Smooth muscle cell (in vitro differentiated cells): Measurements from ENCODE around the gene ZNF226. TPM values are rescaled to one million over a fixed set of nuclear protein-coding genes. Genes with fewer than 3 reads are reported as not detected.

Experiments used
- DNase-seq: peaks from one replicate; lab custom pipeline; 2025; ENCODE audit not compliant: unreplicated experiment; lab: John Stamatoyannopoulos, UW
- H2AFZ ChIP-seq: fragments of 200-600 bp; sonication (generic); 2 replicates; pipeline ENCODE4 v1.6.0; 2016; ENCODE audit warnings: antibody characterized with exemption, low read depth, mild to moderate bottlenecking
- H3F3A ChIP-seq: fragments of 200-600 bp; sonication (generic); 2 replicates; pipeline ENCODE4 v1.6.0; 2017; ENCODE audit warnings: antibody characterized with exemption, low read depth
- H3K27ac ChIP-seq: fragments of 200-600 bp; sonication (generic); 2 replicates; pipeline ENCODE4 v1.5.1; 2016; ENCODE audit warnings: low read depth, mild to moderate bottlenecking
- H3K27me3 ChIP-seq: fragments of 200-600 bp; sonication (generic); 2 replicates; pipeline ENCODE4 v1.6.1; 2016; ENCODE audit warnings: low read depth, mild to moderate bottlenecking
- H3K36me3 ChIP-seq: fragments of 200-600 bp; sonication (generic); 2 replicates; pipeline ENCODE4 v1.5.1; 2016; ENCODE audit warnings: low read depth
- H3K4me1 ChIP-seq: fragments of 200-600 bp; sonication (generic); 2 replicates; pipeline ENCODE4 v1.5.1; 2016; ENCODE audit warnings: low read depth
- H3K4me2 ChIP-seq: fragments of 200-600 bp; sonication (generic); 2 replicates; pipeline ENCODE4 v1.6.0; 2016; ENCODE audit warnings: mild to moderate bottlenecking
- H3K4me3 ChIP-seq: fragments of 200-600 bp; sonication (generic); 2 replicates; pipeline ENCODE4 v1.5.1; 2016; ENCODE audit warnings: mild to moderate bottlenecking
- H3K79me2 ChIP-seq: fragments of 200-600 bp; sonication (generic); 2 replicates; pipeline ENCODE4 v1.6.0; 2016; ENCODE audit warnings: low read depth, mild to moderate bottlenecking
- H3K9ac ChIP-seq: fragments of 200-600 bp; sonication (generic); 2 replicates; pipeline ENCODE4 v1.6.0; 2016; ENCODE audit warnings: low read depth
- H3K9me3 ChIP-seq: fragments of 200-600 bp; sonication (generic); replicated peaks from 2 replicates; pipeline ENCODE4 v1.5.1; 2016; ENCODE audit warnings: low read depth
- H4K20me1 ChIP-seq: fragments of 200-600 bp; sonication (generic); 2 replicates; pipeline ENCODE4 v1.6.0; 2016; ENCODE audit warnings: low read depth
- WGBS: methylation state at CpG from one replicate; pipeline ENCODE4 v1.1.7; 2016; ENCODE audit warnings: low lambda C conversion rate; 5-methylcytosine and 5-hydroxymethylcytosine counted together
- polyA plus RNA-seq: library from polyadenylated mRNA; unstranded; fragments of >200 nt; fragmentation: Nextera tagmentation; extraction: Ambion mirVana; gene quantifications from 2 replicates; pipeline ENCODE4 v1.2.1, GENCODE V29; 2016
- total RNA-seq: library from RNA; depleted of rRNA; stranded (reverse); fragments of >200 nt; gene quantifications from 2 replicates; pipeline ENCODE4 v1.2.3, GENCODE V29; 2014
- TF ChIP-seq, protein P1 (sequence below): fragments of 200-600 bp; sonication (generic); IDR thresholded peaks from 2 replicates; pipeline ENCODE4 v1.5.1; 2017; ENCODE audit warnings: borderline replicate concordance, mild to moderate bottlenecking, antibody characterized with exemption; ENCODE audit not compliant: insufficient read depth, poor library complexity, severe bottlenecking

The ZNF226 gene
- total and polyA plus RNA-seq, 2 experiments from 2014 or later, result 38.2 to 39.4 TPM

- H3F3A ChIP-seq, result no peaks in the 10 kb centered on the region
- no peaks in the 10 kb centered on the region for H3K4me1 ChIP-seq
- no peak overlapping the region for H3K4me2 ChIP-seq
- H3K9ac ChIP-seq, result no peak overlapping the region
- H3K27ac ChIP-seq, result no peak overlapping the region
- no peaks in the 10 kb centered on the region for H4K20me1 ChIP-seq
- TF ChIP-seq, protein P1, sequence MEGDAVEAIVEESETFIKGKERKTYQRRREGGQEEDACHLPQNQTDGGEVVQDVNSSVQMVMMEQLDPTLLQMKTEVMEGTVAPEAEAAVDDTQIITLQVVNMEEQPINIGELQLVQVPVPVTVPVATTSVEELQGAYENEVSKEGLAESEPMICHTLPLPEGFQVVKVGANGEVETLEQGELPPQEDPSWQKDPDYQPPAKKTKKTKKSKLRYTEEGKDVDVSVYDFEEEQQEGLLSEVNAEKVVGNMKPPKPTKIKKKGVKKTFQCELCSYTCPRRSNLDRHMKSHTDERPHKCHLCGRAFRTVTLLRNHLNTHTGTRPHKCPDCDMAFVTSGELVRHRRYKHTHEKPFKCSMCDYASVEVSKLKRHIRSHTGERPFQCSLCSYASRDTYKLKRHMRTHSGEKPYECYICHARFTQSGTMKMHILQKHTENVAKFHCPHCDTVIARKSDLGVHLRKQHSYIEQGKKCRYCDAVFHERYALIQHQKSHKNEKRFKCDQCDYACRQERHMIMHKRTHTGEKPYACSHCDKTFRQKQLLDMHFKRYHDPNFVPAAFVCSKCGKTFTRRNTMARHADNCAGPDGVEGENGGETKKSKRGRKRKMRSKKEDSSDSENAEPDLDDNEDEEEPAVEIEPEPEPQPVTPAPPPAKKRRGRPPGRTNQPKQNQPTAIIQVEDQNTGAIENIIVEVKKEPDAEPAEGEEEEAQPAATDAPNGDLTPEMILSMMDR, result no peak
- no peak overlapping the region for H2AFZ ChIP-seq
- DNase-seq, result no peak
- H3K27me3 ChIP-seq, result no peaks in the 10 kb centered on the region
- H3K36me3 ChIP-seq, result peaks cover 19% of the 10 kb centered on the region
- peaks cover 29% of the 10 kb centered on the region for H3K9me3 ChIP-seq
- no peaks in the 10 kb centered on the region for H3K79me2 ChIP-seq
- H3K4me3 ChIP-seq, result no peak overlapping the region
These were observed 16.1 kb downstream of the ZNF226 start for GRCh38 chr19:44180968-44181367.

- Histone ChIP-seq H3K36me3 (peaks cover 7% of the 10 kb centered on the region), H3K4me3 (no peak overlapping the region), H3K27ac (no peak overlapping the region), H3K4me1 (no peaks in the 10 kb centered on the region), H3K9ac (no peak overlapping the region), H3K27me3 (no peaks in the 10 kb centered on the region), H3K4me2 (no peak overlapping the region), H3K79me2 (no peaks in the 10 kb centered on the region), H2AFZ (no peak overlapping the region), H4K20me1 (no peaks in the 10 kb centered on the region), H3K9me3 (peaks cover 17% of the 10 kb centered on the region), H3F3A (no peaks in the 10 kb centered on the region)
- TF ChIP-seq, protein P1, result no peak
- no peak for DNase-seq
- 91% methylated on average over 10 of the region's 10 CpGs for WGBS
These were observed 17.2 kb downstream of the ZNF226 start for GRCh38 chr19:44182145-44182544.

GRCh38 chr19:44190020-44190419, 25.1 kb downstream of the ZNF226 start:
- WGBS, result 96% methylated on average over 6 of the region's 6 CpGs
- Histone ChIP-seq H3K36me3 (peaks cover 3% of the 10 kb centered on the region), H3K79me2 (no peaks in the 10 kb centered on the region), H4K20me1 (no peaks in the 10 kb centered on the region), H3K27me3 (no peaks in the 10 kb centered on the region), H3F3A (no peaks in the 10 kb centered on the region), H3K9ac (no peak overlapping the region), H3K9me3 (no peaks in the 10 kb centered on the region), H2AFZ (no peak overlapping the region), H3K4me1 (no peaks in the 10 kb centered on the region), H3K4me2 (no peak overlapping the region), H3K4me3 (no peak overlapping the region), H3K27ac (no peak overlapping the region)
- TF ChIP-seq, protein P1, result no peak
- no peak for DNase-seq

GRCh38 chr19:44192127-44192526, 27.2 kb downstream of the ZNF226 start:
- H3K27ac ChIP-seq, result no peak overlapping the region
- H3K36me3 ChIP-seq, result peaks cover 3% of the 10 kb centered on the region
- TF ChIP-seq, protein P1, result no peak
- H3K4me2 ChIP-seq, result no peak overlapping the region
- H3K4me1 ChIP-seq, result no peaks in the 10 kb centered on the region
- H3K9ac ChIP-seq, result no peak overlapping the region
- no peak overlapping the region for H2AFZ ChIP-seq
- H3K79me2 ChIP-seq, result no peaks in the 10 kb centered on the region
- WGBS, result 81% methylated on average over 5 of the region's 5 CpGs
- DNase-seq, result no peak
- no peak overlapping the region for H3K4me3 ChIP-seq
- H3K9me3 ChIP-seq, result no peaks in the 10 kb centered on the region
- H4K20me1 ChIP-seq, result no peaks in the 10 kb centered on the region
- no peaks in the 10 kb centered on the region for H3K27me3 ChIP-seq
- no peaks in the 10 kb centered on the region for H3F3A ChIP-seq
